GM19239 (cell line): Measurements from ENCODE around the gene CLCN7.
A peak's percentile ranks its signal among the peaks of the same experiment; 100 is the strongest.
"Not testable (repeated sequence)": the region's sequence is repeated elsewhere in the genome, so short reads cannot be mapped to it uniquely, and the experiment has no call there.

Experiments used
- DNase-seq: peaks from one replicate; pipeline ENCODE4 v3.0.0; 2011; ENCODE audit warnings: low spot score; ENCODE audit not compliant: insufficient read length
- FAIRE-seq: peaks from 2 replicates; lab custom pipeline; 2011; peaks lifted over from hg19 to GRCh38; lab: Jason Lieb, UNC

CLCN7 gene

GRCh38 chr16:1448536-1449116 is 26.2 kb downstream of the CLCN7 start:
- no peak for DNase-seq
- FAIRE-seq: no peak

DNA sequence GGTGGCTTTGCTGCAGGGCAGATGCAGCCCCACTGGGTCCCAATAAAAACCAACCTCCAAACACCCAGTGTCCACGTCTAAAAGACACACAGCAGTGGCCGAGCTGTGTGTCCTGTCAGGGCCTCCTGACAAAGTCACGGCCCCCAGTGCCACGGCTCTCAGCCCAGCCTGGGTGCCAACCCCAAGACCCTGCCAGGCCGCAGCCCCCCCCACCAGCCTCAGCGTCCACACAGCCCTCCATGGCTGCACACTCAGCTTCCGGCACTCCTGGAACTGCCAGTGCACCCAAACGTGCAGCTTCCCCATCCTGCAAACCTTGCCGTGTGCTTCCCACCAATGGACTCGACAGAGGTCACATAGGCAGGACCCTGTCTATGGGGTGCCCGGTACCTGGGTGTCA is 26.9 kb downstream of the CLCN7 start:
- no peak for FAIRE-seq

DNA sequence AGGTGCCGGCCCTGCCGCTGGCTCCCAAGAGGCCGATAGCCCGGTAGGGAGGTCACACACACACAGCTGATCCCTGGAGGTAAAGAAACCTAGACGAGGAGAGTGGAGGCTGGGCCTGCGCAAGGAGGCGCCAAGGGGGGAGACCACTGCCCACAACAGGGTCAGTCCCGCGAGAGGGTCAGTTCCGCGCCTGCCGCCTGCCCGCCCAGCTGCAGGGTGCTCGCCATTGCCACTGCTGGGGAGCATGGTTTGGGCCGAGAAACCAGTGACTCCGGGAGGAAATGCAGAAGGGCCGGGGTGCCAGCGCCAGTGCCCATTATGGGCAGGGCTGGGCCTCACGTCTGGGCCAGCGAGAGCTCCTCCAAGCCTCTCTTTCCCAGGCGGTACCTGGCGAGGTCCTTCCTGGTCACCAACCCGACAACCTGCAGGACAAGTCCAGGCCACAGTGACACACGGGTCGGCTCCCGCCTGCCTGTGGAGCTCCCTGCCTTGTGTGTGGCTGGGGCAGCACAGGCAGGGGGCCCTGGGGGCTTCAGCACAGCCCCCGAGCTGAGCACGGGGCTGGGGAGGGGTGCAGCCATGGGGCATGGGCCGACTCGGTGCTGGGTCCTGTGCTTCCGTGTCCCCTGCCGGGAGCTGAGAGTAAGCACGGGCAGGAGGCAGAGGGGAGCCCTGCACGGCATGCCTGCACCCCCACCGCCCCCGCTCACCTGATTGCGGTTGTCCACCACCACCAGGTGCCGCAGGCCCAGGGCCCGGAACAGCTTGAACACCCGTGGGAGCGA is 28.3 kb downstream of the CLCN7 start:
- FAIRE-seq (no peak), DNase-seq (no peak)

More for the DNA sequence above, 26.9 kb downstream of the CLCN7 start:
- DNase-seq: no peak

GRCh38 chr16:1445518-1446203 is 29.2 kb downstream of the CLCN7 start:
- DNase-seq (peak; percentile 66), FAIRE-seq (no peak)

DNA sequence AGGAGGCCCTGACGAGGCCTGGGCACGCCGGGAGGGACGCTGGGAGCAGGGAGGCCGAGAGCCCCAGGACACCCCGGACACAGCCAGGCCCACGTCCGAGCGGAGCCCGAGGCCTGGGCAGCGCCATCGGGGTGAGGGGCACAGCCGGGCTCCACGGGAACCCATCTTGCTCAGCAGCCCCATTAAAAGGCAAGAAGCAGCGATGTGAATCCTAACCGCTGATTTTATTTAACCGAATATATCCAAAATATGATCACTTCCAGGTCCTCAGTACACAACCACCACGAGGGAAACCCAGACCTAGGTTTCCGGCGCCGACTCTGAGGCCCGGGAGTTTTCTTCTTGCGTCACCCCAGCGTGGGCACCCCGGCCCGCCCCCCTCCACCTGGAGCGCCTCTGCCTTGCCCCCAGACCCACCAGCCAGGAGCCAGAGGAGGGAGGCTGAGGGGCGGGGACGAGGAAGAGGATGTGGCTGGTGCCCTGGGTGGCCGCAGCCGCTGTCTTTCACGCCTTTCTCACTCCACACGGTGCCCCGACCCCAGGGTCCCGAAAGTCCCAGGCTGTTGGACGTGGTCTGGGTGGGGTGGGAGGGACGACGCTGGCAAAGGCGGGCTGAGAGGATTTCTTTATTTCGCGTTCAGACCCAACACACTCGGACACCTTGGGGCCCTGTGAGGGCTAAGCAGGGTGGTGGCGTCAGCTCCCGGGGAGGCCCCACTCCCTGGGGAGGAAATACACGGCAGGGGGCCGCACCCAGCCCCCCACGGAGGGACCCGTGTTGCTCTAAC is 29.9 kb downstream of the CLCN7 start:
- DNase-seq: peak; percentile 94
- FAIRE-seq: peak; percentile 65

DNA sequence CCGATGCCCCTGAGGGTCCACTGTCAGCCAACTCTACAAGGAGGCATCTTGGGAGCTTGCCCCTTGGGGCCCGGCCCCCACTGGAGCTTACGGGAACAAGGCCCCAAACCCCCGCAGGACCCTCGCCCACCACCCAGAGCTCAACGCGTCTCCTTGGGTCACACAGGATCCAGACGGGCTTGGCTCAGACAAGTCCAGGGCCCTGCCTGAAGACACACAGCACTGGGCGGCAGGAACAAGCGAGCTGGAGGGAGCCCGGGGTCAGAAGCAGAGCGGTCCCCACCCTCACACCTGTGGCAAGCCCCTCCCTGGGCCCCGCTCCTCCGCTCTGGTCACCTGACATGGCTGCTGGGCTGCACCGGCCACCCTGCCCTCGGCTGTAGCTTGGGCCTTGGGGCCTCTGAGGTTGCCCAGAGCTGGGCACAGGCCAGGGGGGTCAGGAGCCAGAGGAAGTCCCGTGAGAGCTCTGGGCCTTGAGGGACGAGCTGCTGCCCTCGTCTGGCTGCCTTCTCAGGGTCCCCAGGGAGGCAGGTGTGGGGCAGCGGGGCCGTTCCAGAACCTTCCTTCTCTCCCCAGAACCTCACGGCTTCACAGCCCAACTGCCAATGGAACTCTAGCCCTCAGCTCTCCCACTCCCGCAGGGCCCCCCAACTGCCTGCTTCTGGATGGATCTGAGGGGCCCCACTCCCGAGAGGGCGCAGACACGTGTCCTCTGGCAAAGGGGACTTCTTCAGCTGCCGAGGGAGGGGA is 30.7 kb downstream of the CLCN7 start, which contains the start of gene CCDC154:
Gene CCDC154 (minus strand): TSS at position 577 of the 750 bp plus-strand sequence. CDS start 234 bp downstream, at position 343.
- peak; percentile 59 for DNase-seq
- no peak for FAIRE-seq

DNA sequence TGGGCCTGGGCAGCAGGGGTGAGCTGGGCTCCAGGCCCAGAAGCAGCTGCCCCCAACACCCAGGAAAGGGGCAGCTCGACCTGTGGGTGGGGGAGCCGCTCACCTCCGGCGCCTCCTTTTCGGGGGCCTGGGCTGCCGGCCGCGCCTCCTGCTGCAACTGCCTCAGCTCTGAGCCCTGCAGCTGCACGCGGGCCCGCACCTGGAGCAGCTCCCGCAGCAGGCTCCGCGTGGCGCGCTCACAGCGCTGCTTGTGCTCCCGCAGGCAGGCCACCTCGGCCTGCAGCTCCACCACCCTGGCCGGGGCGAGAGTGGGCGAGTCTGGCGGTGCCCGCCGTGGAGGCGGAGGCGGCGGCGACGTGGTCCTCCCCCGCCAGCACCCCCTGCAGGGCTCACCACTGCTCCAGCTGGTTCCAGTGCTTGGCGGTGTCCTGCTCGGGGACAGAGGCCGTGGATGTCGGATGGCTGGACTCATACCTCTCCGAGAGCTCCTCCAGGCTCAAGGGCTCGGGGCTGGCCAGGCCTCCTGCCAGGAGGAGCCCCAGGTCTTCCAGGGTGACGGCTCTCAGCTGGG is 31.3 kb downstream of the CLCN7 start:
- DNase-seq: no peak
- no peak for FAIRE-seq

DNA sequence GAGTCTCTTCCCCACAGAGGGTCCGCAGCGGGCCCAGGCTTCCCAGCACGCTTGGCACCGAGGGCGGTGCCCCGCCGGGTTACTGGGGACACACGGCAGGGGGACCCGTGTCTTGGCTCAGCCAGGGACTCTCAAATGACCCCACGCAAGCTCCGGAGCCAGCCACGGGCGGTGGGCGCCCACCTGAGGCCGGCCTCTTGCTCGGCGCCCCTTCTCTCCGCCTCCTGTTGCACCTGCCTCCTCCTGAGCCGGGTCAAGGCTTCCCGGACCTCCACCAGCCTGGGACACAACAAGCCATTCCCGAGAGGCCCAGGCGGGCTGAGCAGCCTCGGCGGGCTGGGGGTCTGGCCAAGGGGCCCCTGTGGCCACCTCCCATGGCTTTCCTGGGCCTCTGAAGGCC is 32.1 kb downstream of the CLCN7 start:
- FAIRE-seq: no peak

GRCh38 chr16:1441391-1441829 is 33.4 kb downstream of the CLCN7 start:
- DNase-seq (no peak), FAIRE-seq (no peak)

More for the DNA sequence above, 32.1 kb downstream of the CLCN7 start:
- no peak for DNase-seq

DNA sequence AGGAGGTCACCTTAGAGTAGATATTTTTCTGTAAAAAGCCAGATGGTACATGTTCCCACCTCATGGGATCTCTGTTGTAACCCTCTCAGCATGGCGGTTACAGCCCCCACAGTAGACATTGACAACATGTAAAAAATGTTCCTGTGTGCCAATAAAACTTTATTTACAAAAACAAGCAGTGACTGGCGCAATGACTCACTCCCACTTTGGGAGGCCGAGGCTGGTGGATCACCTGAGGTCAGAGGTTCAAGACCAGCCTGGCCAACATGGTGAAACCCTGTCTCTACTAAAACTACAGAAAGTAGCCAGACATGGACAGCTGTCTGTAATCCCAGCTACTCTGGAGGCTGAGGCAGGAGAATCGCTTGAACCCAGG is 35.1 kb downstream of the CLCN7 start:
- FAIRE-seq, DNase-seq: not testable (repeated sequence)

GRCh38 chr16:1439058-1439698 is 35.6 kb downstream of the CLCN7 start:
- FAIRE-seq: no peak
- DNase-seq: no peak

- no peak for FAIRE-seq
- DNase-seq: no peak
These were observed 36.4 kb downstream of the CLCN7 start for GRCh38 chr16:1438229-1439057.

GRCh38 chr16:1437606-1438005 is 37.2 kb downstream of the CLCN7 start:
- FAIRE-seq: no peak
- DNase-seq: no peak

- FAIRE-seq (no peak), DNase-seq (no peak)
These were observed 38.0 kb downstream of the CLCN7 start for GRCh38 chr16:1436731-1437355.

DNA sequence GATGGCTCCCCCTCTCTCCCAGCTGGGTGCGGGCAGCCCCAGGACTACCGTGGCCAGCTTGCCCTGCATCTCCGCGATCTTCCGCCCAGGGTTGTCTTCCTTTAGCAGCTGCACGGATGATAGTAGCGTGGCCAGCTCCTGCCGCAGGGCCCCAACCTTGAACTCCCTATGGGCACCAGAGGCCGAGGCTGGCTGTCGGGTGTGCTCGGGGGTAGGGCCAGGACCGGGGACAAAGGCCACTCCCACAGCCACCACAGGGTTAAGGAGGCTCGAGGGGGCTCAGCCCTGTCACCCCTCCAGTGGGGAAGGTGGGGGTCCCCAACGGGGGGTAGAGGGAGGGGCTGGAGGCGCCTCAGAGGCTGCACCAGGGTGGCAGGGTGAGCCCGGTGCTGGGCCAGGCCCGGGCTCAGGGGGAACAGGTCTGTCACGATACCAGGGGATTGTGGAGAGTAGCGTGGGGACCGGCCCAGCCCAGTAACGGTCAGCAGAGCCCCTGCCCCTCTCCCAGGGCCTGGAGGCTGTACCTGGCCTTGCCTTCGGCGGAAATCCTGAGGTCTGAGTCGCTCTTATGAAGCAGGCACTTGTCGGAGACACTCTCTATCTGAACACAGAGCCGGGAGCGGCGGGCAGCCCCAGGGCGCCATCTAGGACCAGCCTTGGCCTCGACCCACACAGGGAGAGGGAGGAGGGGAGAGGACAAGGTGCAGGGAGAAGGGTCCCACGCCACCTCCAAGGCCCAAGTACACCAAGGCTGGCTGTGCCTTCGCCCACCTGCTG is 38.7 kb downstream of the CLCN7 start:
- no peak for FAIRE-seq
- DNase-seq: no peak

- FAIRE-seq (no peak), DNase-seq (no peak)
These were observed 39.9 kb downstream of the CLCN7 start for GRCh38 chr16:1434644-1435592.
